Natural killer cell treated with Interleukin-12 subunit alpha and Interleukin-12 subunit beta and Interleukin-15 and Interleukin-18, amount 100 ng/mL, for 72 hours (primary cell): Measurements from ENCODE around the gene GPC6. TPM values are rescaled to one million over a fixed set of nuclear protein-coding genes. Genes with fewer than 3 reads are reported as not detected.
"Not testable (repeated sequence)": the region's sequence is repeated elsewhere in the genome, so short reads cannot be mapped to it uniquely, and the experiment has no call there.

Experiments used
- ATAC-seq, 2 donors: fragments of 150-1000 bp; cut with Tn5 transposase in 1 of 2; sonication (Bioruptor Pico), chemical (Tn5 transposase) in 1 of 2; 2 replicates each; pipeline ENCODE4 v1.10.0; 2021
- DNase-seq: peaks from one replicate; pipeline ENCODE4 v3.0.0; 2022; ENCODE audit warnings: low spot score
- H3K27ac Mint-ChIP-seq, 2 donors: 1 replicate in 1 of 2; 2 replicates in 1 of 2; pipeline ENCODE4 v1.8.0; 2022; ENCODE audit warnings: mixed read lengths in 2 of 2, mild to moderate bottlenecking in 1 of 2, moderate library complexity in 1 of 2
- H3K27me3 Mint-ChIP-seq, 2 donors: 1 replicate in 1 of 2; 2 replicates in 1 of 2; pipeline ENCODE4 v1.8.0; 2022; ENCODE audit warnings: mixed read lengths in 2 of 2
- H3K36me3 Mint-ChIP-seq: one replicate; pipeline ENCODE4 v1.8.0; 2022; ENCODE audit warnings: mixed read lengths
- H3K4me1 Mint-ChIP-seq, 2 donors: 1 replicate in 1 of 2; 2 replicates in 1 of 2; pipeline ENCODE4 v1.8.0; 2022; ENCODE audit warnings: low read depth in 2 of 2, mixed read lengths in 2 of 2, mild to moderate bottlenecking in 1 of 2
- H3K4me3 Mint-ChIP-seq: one replicate; pipeline ENCODE4 v1.8.0; 2022; ENCODE audit warnings: mixed read lengths
- H3K9me3 Mint-ChIP-seq: 2 replicates; pipeline ENCODE4 v1.8.0; 2022; ENCODE audit warnings: mixed read lengths
- total RNA-seq, 2 donors: library from RNA; stranded (reverse); gene quantifications; one replicate each; pipeline ENCODE4 v1.2.3, GENCODE V29; 2022

Gene GPC6
- total RNA-seq, 2 donors from 2014 or later, result not detected

GRCh38 chr13:93298713-93299112, 72.1 kb downstream of the GPC6 start:
- no peak overlapping the region for H3K4me3 Mint-ChIP-seq
- ATAC-seq, result no peak
- no peaks in the 10 kb centered on the region for H3K36me3 Mint-ChIP-seq
- no peak overlapping the region for H3K27ac Mint-ChIP-seq
- H3K4me1 Mint-ChIP-seq, result no peaks in the 10 kb centered on the region
- peaks cover 16% of the 10 kb centered on the region for H3K9me3 Mint-ChIP-seq
- no peak for DNase-seq
- H3K27me3 Mint-ChIP-seq, result no peaks in the 10 kb centered on the region

GRCh38 chr13:93304134-93304533, 77.5 kb downstream of the GPC6 start:
- no peak overlapping the region for H3K27ac Mint-ChIP-seq
- DNase-seq, result no peak
- H3K36me3 Mint-ChIP-seq, result no peaks in the 10 kb centered on the region
- H3K9me3 Mint-ChIP-seq, result peaks cover 14% of the 10 kb centered on the region
- H3K4me3 Mint-ChIP-seq, result no peak overlapping the region
- H3K4me1 Mint-ChIP-seq, result no peaks in the 10 kb centered on the region
- H3K27me3 Mint-ChIP-seq, result no peaks in the 10 kb centered on the region
- no peak for ATAC-seq

GRCh38 chr13:93304868-93305613, 78.4 kb downstream of the GPC6 start:
- no peaks in the 10 kb centered on the region for H3K27me3 Mint-ChIP-seq
- H3K4me1 Mint-ChIP-seq, result no peaks in the 10 kb centered on the region
- ATAC-seq, result no peak
- no peak overlapping the region for H3K27ac Mint-ChIP-seq
- DNase-seq, result no peak
- peaks cover 14% of the 10 kb centered on the region for H3K9me3 Mint-ChIP-seq
- no peaks in the 10 kb centered on the region for H3K36me3 Mint-ChIP-seq
- no peak overlapping the region for H3K4me3 Mint-ChIP-seq

GRCh38 chr13:93305886-93306285, 79.3 kb downstream of the GPC6 start:
- DNase-seq, result no peak

GRCh38 chr13:93307136-93307535, 80.5 kb downstream of the GPC6 start:
- no peak for DNase-seq
- no peaks in the 10 kb centered on the region for H3K36me3 Mint-ChIP-seq
- ATAC-seq, result no peak
- H3K27me3 Mint-ChIP-seq, result no peaks in the 10 kb centered on the region
- no peaks in the 10 kb centered on the region for H3K4me1 Mint-ChIP-seq
- H3K27ac Mint-ChIP-seq, result no peak overlapping the region
- H3K4me3 Mint-ChIP-seq, result no peak overlapping the region
- peaks cover 10% of the 10 kb centered on the region for H3K9me3 Mint-ChIP-seq

More at GRCh38 chr13:93305886-93306285, 79.3 kb downstream of the GPC6 start:
- no peak for ATAC-seq
- Mint-ChIP-seq H3K27ac (no peak overlapping the region), H3K9me3 (peaks cover 16% of the 10 kb centered on the region), H3K4me1 (no peaks in the 10 kb centered on the region), H3K27me3 (no peaks in the 10 kb centered on the region), H3K4me3 (no peak overlapping the region), H3K36me3 (no peaks in the 10 kb centered on the region)

- DNase-seq (no peak), ATAC-seq (no peak)
- Mint-ChIP-seq H3K36me3 (no peaks in the 10 kb centered on the region), H3K27ac (no peak overlapping the region), H3K4me1 (no peaks in the 10 kb centered on the region), H3K4me3 (no peak overlapping the region), H3K27me3 (no peaks in the 10 kb centered on the region), H3K9me3 (peaks cover 9% of the 10 kb centered on the region)
Observed at GRCh38 chr13:93307651-93308050, 81.0 kb downstream of the GPC6 start.

- H3K27ac Mint-ChIP-seq, result no peak overlapping the region
- no peak for ATAC-seq
- H3K9me3 Mint-ChIP-seq, result peaks cover 6% of the 10 kb centered on the region
- no peaks in the 10 kb centered on the region for H3K27me3 Mint-ChIP-seq
- no peak for DNase-seq
- H3K4me3 Mint-ChIP-seq, result no peak overlapping the region
- H3K36me3 Mint-ChIP-seq, result no peaks in the 10 kb centered on the region
- no peaks in the 10 kb centered on the region for H3K4me1 Mint-ChIP-seq
Observed at GRCh38 chr13:93309886-93310523, 83.4 kb downstream of the GPC6 start.

- H3K27me3 Mint-ChIP-seq, result no peaks in the 10 kb centered on the region
- ATAC-seq (no peak), DNase-seq (no peak)
- H3K4me3 Mint-ChIP-seq, result no peak overlapping the region
- no peaks in the 10 kb centered on the region for H3K4me1 Mint-ChIP-seq
- no peaks in the 10 kb centered on the region for H3K9me3 Mint-ChIP-seq
- no peak overlapping the region for H3K27ac Mint-ChIP-seq
- no peaks in the 10 kb centered on the region for H3K36me3 Mint-ChIP-seq
Observed at GRCh38 chr13:93316841-93317240, 90.2 kb downstream of the GPC6 start.

- Mint-ChIP-seq H3K4me1 (no peaks in the 10 kb centered on the region), H3K9me3 (peaks cover 3% of the 10 kb centered on the region), H3K4me3 (no peak overlapping the region), H3K36me3 (no peaks in the 10 kb centered on the region), H3K27ac (no peak overlapping the region), H3K27me3 (no peaks in the 10 kb centered on the region)
- ATAC-seq (no peak), DNase-seq (no peak)
Observed at GRCh38 chr13:93318534-93319254, 92.1 kb downstream of the GPC6 start.

- peaks cover 8% of the 10 kb centered on the region for H3K9me3 Mint-ChIP-seq
- no peaks in the 10 kb centered on the region for H3K4me1 Mint-ChIP-seq
- no peaks in the 10 kb centered on the region for H3K36me3 Mint-ChIP-seq
- H3K27me3 Mint-ChIP-seq, result no peaks in the 10 kb centered on the region
- DNase-seq, result no peak
- H3K4me3 Mint-ChIP-seq, result no peak overlapping the region
- ATAC-seq, result no peak
- no peak overlapping the region for H3K27ac Mint-ChIP-seq
Observed at GRCh38 chr13:93320942-93321341, 94.3 kb downstream of the GPC6 start.

GRCh38 chr13:93323880-93324279, 97.3 kb downstream of the GPC6 start:
- H3K4me3 Mint-ChIP-seq, H3K36me3 Mint-ChIP-seq, DNase-seq, H3K4me1 Mint-ChIP-seq, H3K9me3 Mint-ChIP-seq, H3K27me3 Mint-ChIP-seq, ATAC-seq, H3K27ac Mint-ChIP-seq: not testable (repeated sequence)

- no peak overlapping the region for H3K27ac Mint-ChIP-seq
- ATAC-seq (no peak), DNase-seq (no peak)
- H3K27me3 Mint-ChIP-seq, result no peaks in the 10 kb centered on the region
- H3K9me3 Mint-ChIP-seq, result peaks cover 8% of the 10 kb centered on the region
- no peaks in the 10 kb centered on the region for H3K4me1 Mint-ChIP-seq
- no peak overlapping the region for H3K4me3 Mint-ChIP-seq
- no peaks in the 10 kb centered on the region for H3K36me3 Mint-ChIP-seq
Observed at GRCh38 chr13:93325303-93326233, 99.0 kb downstream of the GPC6 start.

GRCh38 chr13:93326234-93326811, 99.7 kb downstream of the GPC6 start:
- H3K9me3 Mint-ChIP-seq, result peaks cover 8% of the 10 kb centered on the region

More at GRCh38 chr13:93326234-93326811, 99.7 kb downstream of the GPC6 start:
- ATAC-seq (no peak), DNase-seq (no peak)
- Mint-ChIP-seq H3K36me3 (no peaks in the 10 kb centered on the region), H3K4me3 (no peak overlapping the region), H3K4me1 (no peaks in the 10 kb centered on the region), H3K27me3 (no peaks in the 10 kb centered on the region), H3K27ac (no peak overlapping the region)
